Neuronal stem cell (in vitro differentiated cells): Measurements from ENCODE around the gene IRAK2.

Experiments
- DNase-seq: peaks from one replicate; pipeline ENCODE4 v3.0.0-alpha.2; 2013; ENCODE audit warnings: low spot score
- H2AFZ ChIP-seq: one replicate; pipeline ENCODE4 v1.6.1; 2013; ENCODE audit warnings: mild to moderate bottlenecking, low read length, inconsistent platforms
- H2AK5ac ChIP-seq: 2 replicates; pipeline ENCODE4 v1.6.1; 2013; ENCODE audit warnings: low read depth, mild to moderate bottlenecking, inconsistent platforms, low read length, moderate library complexity, mixed read lengths
- H2BK120ac ChIP-seq: 2 replicates; pipeline ENCODE4 v1.6.1; 2013; ENCODE audit warnings: low read depth, mild to moderate bottlenecking, inconsistent platforms, low read length, moderate library complexity, mixed read lengths
- H2BK12ac ChIP-seq: one replicate; pipeline ENCODE4 v1.6.1; 2013; ENCODE audit warnings: low read length, inconsistent platforms
- H2BK15ac ChIP-seq: 2 replicates; pipeline ENCODE4 v1.6.1; 2013; ENCODE audit warnings: mild to moderate bottlenecking, low read length, inconsistent platforms, mixed read lengths
- H2BK5ac ChIP-seq: one replicate; pipeline ENCODE4 v1.6.1; 2013; ENCODE audit warnings: inconsistent platforms, mild to moderate bottlenecking, low read length, moderate library complexity
- H3K14ac ChIP-seq: one replicate; pipeline ENCODE4 v1.6.1; 2013; ENCODE audit warnings: low read length, inconsistent platforms
- H3K18ac ChIP-seq: 2 replicates; pipeline ENCODE4 v1.6.1; 2013; ENCODE audit warnings: low read length, inconsistent platforms
- H3K23ac ChIP-seq: 2 replicates; pipeline ENCODE4 v1.6.1; 2013; ENCODE audit warnings: low read depth, mild to moderate bottlenecking, mixed read lengths, low read length, inconsistent platforms; ENCODE audit not compliant: poor library complexity
- H3K27ac ChIP-seq: replicated peaks from 3 replicates; pipeline ENCODE4 v1.5.1; 2013; ENCODE audit warnings: low read length, inconsistent platforms
- H3K27me3 ChIP-seq, 3 experiments: 2 replicates each; pipeline ENCODE4 v1.6.1; 2013; ENCODE audit warnings: low read length in 3 of 3, mild to moderate bottlenecking in 2 of 3, inconsistent platforms in 1 of 3, low read depth in 1 of 3, mixed read lengths in 1 of 3, moderate library complexity in 1 of 3; ENCODE audit not compliant: control insufficient read depth in 3 of 3, insufficient read depth in 3 of 3
- H3K36me3 ChIP-seq, 2 donors: replicated peaks in 1 of 2; 2 replicates each; pipeline ENCODE4 v1.6.1; 2013; ENCODE audit warnings: low read length in 2 of 2; ENCODE audit not compliant: control insufficient read depth in 2 of 2, insufficient read depth in 2 of 2
- H3K4ac ChIP-seq: 2 replicates; pipeline ENCODE4 v1.6.1; 2013; ENCODE audit warnings: inconsistent platforms, mild to moderate bottlenecking, low read length, moderate library complexity
- H3K4me1 ChIP-seq, 2 donors: 1 replicate in 1 of 2; 2 replicates in 1 of 2; pipeline ENCODE4 v1.6.1; 2013; ENCODE audit warnings: low read length in 2 of 2, low read depth in 1 of 2; ENCODE audit not compliant: control insufficient read depth in 2 of 2, insufficient read depth in 1 of 2
- H3K4me2 ChIP-seq: one replicate; pipeline ENCODE4 v1.6.1; 2013; ENCODE audit warnings: mild to moderate bottlenecking, low read length, inconsistent platforms; ENCODE audit not compliant: insufficient read depth, poor library complexity, severe bottlenecking
- H3K4me3 ChIP-seq, 2 donors: 2 replicates each; pipeline ENCODE4 v1.5.1; 2013; ENCODE audit warnings: low read length in 2 of 2, mild to moderate bottlenecking in 2 of 2, inconsistent platforms in 1 of 2, moderate library complexity in 1 of 2
- H3K79me1 ChIP-seq: one replicate; pipeline ENCODE4 v1.6.1; 2013; ENCODE audit warnings: low read depth, mild to moderate bottlenecking, inconsistent platforms, low read length, moderate library complexity
- H3K9ac ChIP-seq: one replicate; pipeline ENCODE4 v1.6.1; 2013; ENCODE audit warnings: mild to moderate bottlenecking, low read depth, low read length, inconsistent platforms; ENCODE audit not compliant: poor library complexity
- H3K9me3 ChIP-seq, 2 donors: replicated peaks in 1 of 2; 2 replicates each; pipeline versions ENCODE3 to v1.6.1; 2013; ENCODE audit warnings: low read length in 2 of 2, mild to moderate bottlenecking in 2 of 2, inconsistent platforms in 1 of 2, low read depth in 1 of 2, mixed read lengths in 1 of 2, moderate library complexity in 1 of 2; ENCODE audit not compliant: control insufficient read depth in 2 of 2, insufficient read depth in 1 of 2
- H4K8ac ChIP-seq: one replicate; pipeline ENCODE4 v1.6.1; 2013; ENCODE audit warnings: low read depth, mild to moderate bottlenecking, inconsistent platforms, low read length, moderate library complexity
- H4K91ac ChIP-seq: one replicate; pipeline ENCODE4 v1.6.1; 2013; ENCODE audit warnings: low read length, low read depth, mild to moderate bottlenecking, inconsistent platforms; ENCODE audit not compliant: poor library complexity
- WGBS, 2 donors: extraction: QIAGEN DNeasy Blood & Tissue Kit; methylation state at CpG; one replicate each; pipeline ENCODE4 v1.1.7; 2013; ENCODE audit warnings: missing lambda C conversion rate in 2 of 2, mixed read lengths in 1 of 2; ENCODE audit not compliant: insufficient read length in 2 of 2, insufficient replicate concordance in 1 of 2; ENCODE audit errors: extremely low coverage in 2 of 2; 5-methylcytosine and 5-hydroxymethylcytosine counted together

The IRAK2 gene

GRCh38 chr3:10240799-10241198, 76.1 kb downstream of the IRAK2 start:
- Histone ChIP-seq H2BK5ac (no peak overlapping the region), H3K27me3 (no peaks in the 10 kb centered on the region), H2BK12ac (no peak overlapping the region), H4K91ac (no peak overlapping the region), H2AK5ac (no peak overlapping the region), H3K18ac (no peak overlapping the region), H3K36me3 (no peaks in the 10 kb centered on the region), H3K9ac (no peak overlapping the region), H3K9me3 (peaks cover 4 to 15% of the 10 kb centered on the region in 2 donors), H3K4me1 (no peaks in the 10 kb centered on the region), H3K79me1 (no peaks in the 10 kb centered on the region), H3K4me2 (no peak overlapping the region), H2BK120ac (no peak overlapping the region), H3K4me3 (no peak overlapping the region), H2BK15ac (no peak overlapping the region), H4K8ac (no peak overlapping the region), H3K4ac (no peak overlapping the region), H3K14ac (no peak overlapping the region), H3K23ac (no peak overlapping the region), H2AFZ (no peak overlapping the region), H3K27ac (no peak overlapping the region)
- DNase-seq = no peak
- no CpG with 5 or more reads among the region's 6 CpGs for WGBS, 2 donors

- DNase-seq = no peak
- no peak overlapping the region for H4K8ac ChIP-seq
These were observed 77.7 kb downstream of the IRAK2 start for GRCh38 chr3:10242182-10243065.

GRCh38 chr3:10244009-10244408, 79.3 kb downstream of the IRAK2 start:
- no peak overlapping the region for H3K9ac ChIP-seq
- DNase-seq = no peak
- no peak overlapping the region for H2BK15ac ChIP-seq
- H3K23ac ChIP-seq = no peak overlapping the region
- H3K4me3 ChIP-seq = no peak overlapping the region
- no peak overlapping the region for H2AK5ac ChIP-seq
- no peak overlapping the region for H3K18ac ChIP-seq
- no peak overlapping the region for H4K91ac ChIP-seq
- no peaks in the 10 kb centered on the region for H3K36me3 ChIP-seq
- no peak overlapping the region for H2BK12ac ChIP-seq
- H3K4me1 ChIP-seq = peaks cover 0 to 2% of the 10 kb centered on the region in 2 donors
- no peak overlapping the region for H3K4me2 ChIP-seq
- H3K27me3 ChIP-seq = no peaks in the 10 kb centered on the region
- no peak overlapping the region for H3K27ac ChIP-seq
- WGBS, 2 donors = no CpG with 5 or more reads among the region's 3 CpGs
- H2BK120ac ChIP-seq = no peak overlapping the region
- no peak overlapping the region for H3K4ac ChIP-seq
- H4K8ac ChIP-seq = no peak overlapping the region
- H2BK5ac ChIP-seq = no peak overlapping the region
- peaks cover 3 to 18% of the 10 kb centered on the region in 2 donors for H3K9me3 ChIP-seq
- H3K14ac ChIP-seq = no peak overlapping the region
- H2AFZ ChIP-seq = no peak overlapping the region
- peaks cover 2% of the 10 kb centered on the region for H3K79me1 ChIP-seq

More at GRCh38 chr3:10242182-10243065, 77.7 kb downstream of the IRAK2 start:
- Histone ChIP-seq H3K9me3 (peaks cover 3 to 15% of the 10 kb centered on the region in 2 donors), H3K79me1 (no peaks in the 10 kb centered on the region), H2BK12ac (no peak overlapping the region), H4K91ac (no peak overlapping the region), H2AK5ac (no peak overlapping the region), H3K4ac (no peak overlapping the region), H3K36me3 (no peaks in the 10 kb centered on the region), H2BK120ac (no peak overlapping the region), H3K27me3 (no peaks in the 10 kb centered on the region), H3K18ac (no peak overlapping the region), H3K4me1 (no peaks in the 10 kb centered on the region), H2BK15ac (no peak overlapping the region), H3K9ac (no peak overlapping the region), H2AFZ (peak overlapping the region; percentile 53), H3K4me3 (no peak overlapping the region), H3K4me2 (no peak overlapping the region), H3K27ac (no peak overlapping the region), H3K14ac (no peak overlapping the region), H2BK5ac (no peak overlapping the region), H3K23ac (no peak overlapping the region)
- WGBS, 2 donors = no CpG with 5 or more reads among the region's 7 CpGs

GRCh38 chr3:10245081-10245712, 80.5 kb downstream of the IRAK2 start:
- Histone ChIP-seq H3K14ac (no peak overlapping the region), H3K36me3 (peaks cover 0 to 4% of the 10 kb centered on the region in 2 donors), H3K18ac (no peak overlapping the region), H3K79me1 (peaks cover 3% of the 10 kb centered on the region), H3K9me3 (peaks cover 3 to 18% of the 10 kb centered on the region in 2 donors), H2BK15ac (no peak overlapping the region), H4K91ac (no peak overlapping the region), H4K8ac (no peak overlapping the region), H3K27ac (no peak overlapping the region), H3K23ac (no peak overlapping the region), H3K4me3 (no peak overlapping the region), H2AFZ (no peak overlapping the region), H3K4me1 (peaks cover 0 to 4% of the 10 kb centered on the region in 2 donors), H2BK120ac (no peak overlapping the region), H3K4ac (no peak overlapping the region), H2BK5ac (no peak overlapping the region), H2BK12ac (no peak overlapping the region), H3K27me3 (no peaks in the 10 kb centered on the region), H2AK5ac (no peak overlapping the region), H3K9ac (no peak overlapping the region), H3K4me2 (no peak overlapping the region)
- WGBS, 2 donors = no CpG with 5 or more reads among the region's 6 CpGs
- DNase-seq = no peak
